ENCODE data around the gene RDH11.

- TF ChIP-seq POLR2A (IDR thresholded peaks at IDR 0.05) (no peak), CTCF (IDR thresholded peaks at IDR 0.05) (no peak)
These were observed 45.4 kb downstream of the RDH11 start for GRCh38 chr14:67650151-67650550.

Measured in lower leg skin (tissue), 3 donors.